OCI-LY3 (cell line): Measurements from ENCODE around the gene IGDCC3.

Source experiments
- H2AFZ ChIP-seq: fragments of 200-600, 300-600 bp; shearing (Covaris generic); 2 replicates; pipeline ENCODE4 v1.6.0; 2014; ENCODE audit warnings: antibody characterized with exemption, low read depth, low read length
- H3K27ac ChIP-seq: fragments of 200-600, 300-600 bp; sonication (generic); 2 replicates; pipeline ENCODE4 v1.5.1; 2014; ENCODE audit warnings: mild to moderate bottlenecking, low read length, moderate library complexity, mixed read lengths
- H3K27me3 ChIP-seq: fragments of 200-600, 300-600 bp; sonication (generic); 2 replicates; pipeline ENCODE4 v1.6.1; 2014; ENCODE audit warnings: low read depth, low read length, mixed read lengths
- H3K36me3 ChIP-seq: fragments of 200-600, 300-600 bp; sonication (generic); replicated peaks from 2 replicates; pipeline ENCODE3; 2014; ENCODE audit warnings: low read depth, low read length, mixed read lengths
- H3K4me1 ChIP-seq: fragments of 300-600, 200-600 bp; sonication (generic); 2 replicates; pipeline ENCODE4 v1.6.1; 2014; ENCODE audit warnings: low read length, mixed read lengths
- H3K4me2 ChIP-seq: fragments of 200-600, 300-600 bp; sonication (generic); 2 replicates; pipeline ENCODE4 v1.6.1; 2014; ENCODE audit warnings: low read length, mixed read lengths
- H3K4me3 ChIP-seq: fragments of 300-600, 200-600 bp; sonication (generic); 2 replicates; pipeline ENCODE4 v1.5.1; 2014; ENCODE audit warnings: antibody characterized with exemption, mild to moderate bottlenecking, low read length, moderate library complexity
- H3K79me2 ChIP-seq: fragments of 300-600, 200-600 bp; shearing (Covaris generic); 2 replicates; pipeline ENCODE4 v1.6.1; 2014; ENCODE audit warnings: mild to moderate bottlenecking, low read length, mixed read lengths
- H3K9ac ChIP-seq: fragments of 300-600, 200-600 bp; shearing (Covaris generic); 2 replicates; pipeline ENCODE4 v1.6.0; 2014; ENCODE audit warnings: mild to moderate bottlenecking, low read length, moderate library complexity
- H3K9me3 ChIP-seq: fragments of 200-600, 300-600 bp; shearing (Covaris generic); 2 replicates; pipeline ENCODE4 v1.6.1; 2014; ENCODE audit warnings: low read length, mixed read lengths; ENCODE audit not compliant: insufficient read depth
- H4K20me1 ChIP-seq: fragments of 200-600, 300-600 bp; sonication (generic); 2 replicates; pipeline ENCODE4 v1.6.1; 2016; ENCODE audit warnings: low read length, mixed read lengths; ENCODE audit not compliant: insufficient read depth
- CTCF ChIP-seq: fragments of 200-600, 300-600 bp; sonication (generic); IDR thresholded peaks from 2 replicates; pipeline ENCODE4 v1.5.1; 2014; ENCODE audit warnings: antibody characterized with exemption, low read length, low read depth
- EZH2phosphoT487 ChIP-seq: fragments of 200-600 bp; shearing (Covaris generic); IDR thresholded peaks from 2 replicates; pipeline ENCODE4 v1.6.1; 2018; ENCODE audit warnings: antibody characterized with exemption, mixed run types, low read depth

Gene IGDCC3

GRCh38 chr15:65413051-65413759 is 35.4 kb upstream of the IGDCC3 start:
- Histone ChIP-seq H3K9ac (no peak overlapping the region), H3K36me3 (no peaks in the 10 kb centered on the region), H4K20me1 (no peaks in the 10 kb centered on the region), H3K27me3 (peaks cover 42% of the 10 kb centered on the region), H3K9me3 (no peaks in the 10 kb centered on the region), H2AFZ (no peak overlapping the region), H3K27ac (no peak overlapping the region), H3K4me1 (peaks cover 28% of the 10 kb centered on the region), H3K4me3 (no peak overlapping the region), H3K4me2 (no peak overlapping the region), H3K79me2 (no peaks in the 10 kb centered on the region)
- TF ChIP-seq EZH2phosphoT487, result no peak
- TF ChIP-seq CTCF, result no peak

- Histone ChIP-seq H3K27me3 (peaks cover 39% of the 10 kb centered on the region), H3K4me1 (peaks cover 28% of the 10 kb centered on the region), H4K20me1 (no peaks in the 10 kb centered on the region), H3K27ac (no peak overlapping the region), H3K4me3 (no peak overlapping the region), H3K9ac (no peak overlapping the region), H3K79me2 (no peaks in the 10 kb centered on the region), H3K36me3 (no peaks in the 10 kb centered on the region), H3K9me3 (no peaks in the 10 kb centered on the region), H3K4me2 (no peak overlapping the region), H2AFZ (no peak overlapping the region)
- TF ChIP-seq EZH2phosphoT487, result no peak
- TF ChIP-seq CTCF, result no peak
These were observed 34.8 kb upstream of the IGDCC3 start for GRCh38 chr15:65412556-65412955.

GRCh38 chr15:65411465-65412071 is 33.8 kb upstream of the IGDCC3 start:
- H3K9me3 ChIP-seq, result no peaks in the 10 kb centered on the region
- no peak overlapping the region for H3K4me3 ChIP-seq
- H2AFZ ChIP-seq, result no peak overlapping the region
- no peaks in the 10 kb centered on the region for H4K20me1 ChIP-seq
- peaks cover 28% of the 10 kb centered on the region for H3K4me1 ChIP-seq
- no peak overlapping the region for H3K9ac ChIP-seq
- H3K27ac ChIP-seq, result no peak overlapping the region
- 0 out of 2 replicates have a peak overlapping the region, but pooled peaks have one; percentile 20 for H3K4me2 ChIP-seq
- no peaks in the 10 kb centered on the region for H3K79me2 ChIP-seq
- no peak for TF ChIP-seq EZH2phosphoT487
- TF ChIP-seq CTCF, result no peak
- peaks cover 41% of the 10 kb centered on the region for H3K27me3 ChIP-seq
- no peaks in the 10 kb centered on the region for H3K36me3 ChIP-seq

- Histone ChIP-seq H2AFZ (no peak overlapping the region), H3K9ac (no peak overlapping the region), H3K9me3 (no peaks in the 10 kb centered on the region), H3K27me3 (peaks cover 42% of the 10 kb centered on the region), H3K36me3 (no peaks in the 10 kb centered on the region), H3K4me1 (peaks cover 28% of the 10 kb centered on the region), H3K79me2 (no peaks in the 10 kb centered on the region), H4K20me1 (no peaks in the 10 kb centered on the region), H3K4me2 (no peak overlapping the region), H3K27ac (no peak overlapping the region), H3K4me3 (no peak overlapping the region)
- TF ChIP-seq CTCF, result no peak
- no peak for TF ChIP-seq EZH2phosphoT487
These were observed 33.2 kb upstream of the IGDCC3 start for GRCh38 chr15:65410972-65411371.
